Cardiac fibroblast (primary cell): ENCODE data around the gene BCL7C.
A peak's percentile ranks its signal among the peaks of the same experiment; 100 is the strongest.

Experiments
- DNase-seq, 2 donors: peaks; one replicate each; pipeline versions ENCODE4 v3.0.0 to v3.0.0-alpha.2; 2010; ENCODE audit warnings: low read depth in 2 of 2
- H3K4me3 ChIP-seq, 2 donors: replicated peaks in 1 of 2; 1 replicate in 1 of 2; 2 replicates in 1 of 2; pipeline ENCODE4 v1.5.1; 2011; ENCODE audit warnings: low read depth in 2 of 2, low read length in 2 of 2, mild to moderate bottlenecking in 2 of 2, moderate library complexity in 1 of 2
- CTCF ChIP-seq: IDR thresholded peaks from one replicate; pipeline ENCODE4 v1.5.1; 2011; ENCODE audit warnings: low read depth, mild to moderate bottlenecking, low read length, inconsistent platforms

Gene BCL7C

GRCh38 chr16:30925995-30926811 lies 32.3 kb upstream of the BCL7C start:
- no peak overlapping the region for H3K4me3 ChIP-seq
- TF ChIP-seq CTCF, result no peak
- DNase-seq, result no peak

DNA sequence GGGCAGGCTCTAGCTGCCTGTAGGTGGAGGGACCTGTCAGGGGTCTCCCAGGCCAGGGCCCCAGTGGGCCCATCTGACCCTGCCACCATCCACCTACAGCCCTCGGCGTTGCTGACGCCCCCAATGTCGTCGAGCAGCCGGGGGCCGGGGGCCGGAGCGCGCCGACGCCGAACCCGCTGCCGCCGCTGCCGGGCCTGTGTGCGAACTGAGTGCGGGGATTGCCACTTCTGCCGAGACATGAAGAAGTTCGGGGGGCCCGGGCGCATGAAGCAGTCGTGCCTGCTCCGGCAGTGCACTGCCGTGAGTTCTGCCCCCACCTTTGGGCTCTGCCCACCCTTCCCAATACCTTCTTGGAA lies 31.7 kb upstream of the BCL7C start:
- no peak overlapping the region for H3K4me3 ChIP-seq
- TF ChIP-seq CTCF, result no peak
- no peak for DNase-seq

GRCh38 chr16:30924913-30925631 lies 31.2 kb upstream of the BCL7C start:
- H3K4me3 ChIP-seq, result peak overlapping the region; percentile 75 to 81
- DNase-seq, result no peak
- TF ChIP-seq CTCF, result no peak

DNA sequence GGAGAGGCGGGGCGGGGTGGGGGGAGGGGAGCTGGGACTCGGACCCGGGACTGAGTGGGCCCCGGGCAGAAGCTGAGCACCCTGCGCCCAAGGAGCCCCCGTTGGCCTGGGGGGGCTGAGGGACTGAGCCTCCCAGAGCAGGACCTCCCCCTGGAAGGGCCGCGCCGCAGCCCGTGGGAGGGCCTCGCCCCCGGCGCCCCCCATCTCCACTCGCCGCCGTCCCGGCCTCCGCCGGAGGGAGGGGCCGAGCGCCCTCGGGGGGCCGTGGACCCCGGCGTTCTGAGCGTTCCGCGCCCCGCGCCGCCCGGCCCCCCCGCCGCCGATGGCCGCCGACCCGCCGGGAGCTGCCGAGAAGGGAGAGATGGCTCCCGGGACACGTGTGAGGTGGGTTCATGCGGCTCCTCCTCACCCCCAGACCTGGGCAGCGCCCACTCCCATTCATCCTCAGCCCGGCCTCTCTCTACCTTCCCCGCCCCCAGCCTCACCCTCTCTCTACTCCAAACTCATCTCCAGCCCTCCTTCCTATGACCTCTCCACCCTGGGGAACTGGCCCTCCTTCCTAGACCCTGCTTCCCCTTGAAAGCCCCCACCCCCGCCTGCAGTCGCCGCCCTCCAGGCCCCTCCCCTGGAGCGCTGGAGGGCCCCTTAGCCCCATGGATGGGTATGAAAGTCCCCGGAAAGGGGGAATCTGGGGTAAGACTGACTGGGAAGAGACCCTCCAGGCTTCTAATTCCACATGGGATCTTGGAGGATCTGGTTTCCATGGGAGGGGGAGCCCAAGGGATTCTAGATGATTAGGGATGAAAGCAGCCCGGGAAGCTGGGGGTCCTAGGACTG lies 30.4 kb upstream of the BCL7C start:
- peak overlapping the region; percentile 75 to 81 for H3K4me3 ChIP-seq
- TF ChIP-seq CTCF, result no peak
- DNase-seq, result no peak

- no peak for TF ChIP-seq CTCF
- peak within 1 kb of the TSS; percentile 75 to 81 for H3K4me3 ChIP-seq
- DNase-seq, result no peak
Observed at GRCh38 chr16:30923554-30924075, 29.7 kb upstream of the BCL7C start, which contains the start of gene FBXL19. Gene FBXL19 (plus strand): TSS chr16:30923572. CDS start chr16:30925755, 2,183 bp downstream.

GRCh38 chr16:30922960-30923535 lies 29.2 kb upstream of the BCL7C start:
- DNase-seq, result peak; percentile 100
- no peak for TF ChIP-seq CTCF
- peak overlapping the region; percentile 75 to 81 for H3K4me3 ChIP-seq
